Measurements from ENCODE around the gene METTL24.
"Not testable (repeated sequence)": the region's sequence is repeated elsewhere in the genome, so short reads cannot be mapped to it uniquely, and the experiment has no call there.

Gene METTL24

DNA sequence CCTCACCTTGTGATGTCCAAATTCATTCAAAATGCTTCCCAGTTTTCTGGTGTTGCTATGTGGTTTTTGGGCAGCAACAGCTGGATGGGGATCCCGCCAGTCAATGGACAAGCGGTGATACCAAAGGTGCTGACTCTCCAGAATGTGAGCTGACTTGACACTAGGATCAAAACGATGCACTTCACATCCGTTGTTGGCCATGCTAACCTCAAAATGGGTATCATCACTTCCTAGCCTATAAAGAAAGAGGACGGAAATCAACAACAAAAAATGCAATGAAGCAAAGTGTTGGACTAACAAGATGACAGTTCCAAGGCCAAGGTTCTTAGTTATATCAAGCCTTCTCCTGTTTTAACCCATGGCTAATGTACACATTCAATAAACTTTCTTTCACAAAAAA lies 59.2 kb downstream of the METTL24 start:
- H3K4me1 ChIP-seq (ENCODE audit: control insufficient read depth, insufficient read depth, low read length): no peaks in the 10 kb centered on the region
- H3K4me3 ChIP-seq (ENCODE audit: low read length): no peak overlapping the region
- H3K9ac ChIP-seq (ENCODE audit: low read length): no peak overlapping the region
- no peaks in the 10 kb centered on the region for H3K36me3 ChIP-seq (ENCODE audit: control insufficient read depth, insufficient read depth, low read length)
- no peaks in the 10 kb centered on the region for H3K9me3 ChIP-seq (ENCODE audit: control insufficient read depth, low read length)
- no peaks in the 10 kb centered on the region for H3K27me3 ChIP-seq (ENCODE audit: control insufficient read depth, insufficient read depth, low read length)

DNA sequence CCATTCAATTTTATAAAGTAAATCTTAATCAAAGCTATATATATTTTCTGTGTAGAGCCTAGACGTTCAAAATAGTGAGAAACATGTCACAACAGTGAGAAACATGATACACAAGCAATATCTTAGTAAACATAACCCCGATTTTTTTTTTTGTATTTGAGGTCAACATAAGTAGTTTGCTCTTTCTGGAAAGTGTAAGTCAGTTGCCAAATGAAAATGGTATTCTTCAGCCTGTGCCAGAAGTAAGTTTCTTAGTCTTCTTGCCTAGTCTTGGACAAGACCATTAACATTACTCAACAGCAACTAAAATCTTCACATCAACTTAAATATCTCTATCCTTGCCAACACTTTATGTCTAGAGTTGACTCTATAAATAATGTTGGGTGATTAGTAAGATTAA lies 59.7 kb downstream of the METTL24 start:
- no peaks in the 10 kb centered on the region for H3K4me1 ChIP-seq (ENCODE audit: control insufficient read depth, insufficient read depth, low read length)
- no peak overlapping the region for H3K9ac ChIP-seq (ENCODE audit: low read length)

DNA sequence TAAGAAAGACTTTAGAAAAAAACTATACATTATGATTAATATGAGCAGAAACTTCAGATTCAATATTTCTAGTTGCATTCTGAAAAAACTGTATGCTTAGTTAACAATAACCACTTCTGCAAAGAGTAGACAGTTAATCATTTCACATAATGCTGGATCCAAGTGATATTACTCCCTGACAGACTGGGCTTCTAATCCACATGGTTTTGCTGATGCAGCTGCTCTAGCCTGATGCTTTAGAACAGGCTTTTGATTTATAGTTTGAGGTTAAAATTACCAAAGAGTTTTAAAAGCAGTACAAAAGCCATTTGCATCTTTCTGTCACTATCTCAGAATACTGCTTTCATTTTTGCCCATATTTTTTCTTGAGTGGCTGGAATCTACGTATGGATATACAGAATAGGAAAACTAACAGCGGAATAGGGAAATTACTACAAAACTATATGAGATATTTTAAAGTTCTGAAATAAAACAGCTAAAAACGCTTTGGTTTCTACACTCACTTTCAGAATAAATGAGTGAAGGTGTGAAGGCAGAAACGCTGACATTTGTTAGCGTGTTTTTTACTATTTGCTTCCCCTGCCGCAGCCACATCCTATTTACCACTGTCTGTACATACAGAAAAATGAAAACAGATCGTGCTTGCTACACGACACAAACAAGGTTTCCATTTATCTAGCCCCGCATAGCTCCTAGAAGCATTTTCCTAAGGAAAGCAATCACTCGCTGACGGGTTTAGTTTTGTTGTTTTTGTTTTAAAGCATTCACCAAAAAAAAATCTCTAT lies 61.7 kb downstream of the METTL24 start:
- Histone ChIP-seq H3K9ac (ENCODE audit: low read length) (no peak overlapping the region), H3K4me1 (ENCODE audit: control insufficient read depth, insufficient read depth, low read length) (no peaks in the 10 kb centered on the region), H3K36me3 (ENCODE audit: control insufficient read depth, insufficient read depth, low read length) (no peaks in the 10 kb centered on the region), H3K4me3 (ENCODE audit: low read length) (no peak overlapping the region), H3K9me3 (ENCODE audit: control insufficient read depth, low read length) (no peaks in the 10 kb centered on the region), H3K27me3 (ENCODE audit: control insufficient read depth, insufficient read depth, low read length) (no peaks in the 10 kb centered on the region)

More for the DNA sequence above, 59.7 kb downstream of the METTL24 start:
- Histone ChIP-seq H3K9me3 (ENCODE audit: control insufficient read depth, low read length) (no peaks in the 10 kb centered on the region), H3K4me3 (ENCODE audit: low read length) (no peak overlapping the region), H3K27me3 (ENCODE audit: control insufficient read depth, insufficient read depth, low read length) (no peaks in the 10 kb centered on the region), H3K36me3 (ENCODE audit: control insufficient read depth, insufficient read depth, low read length) (no peaks in the 10 kb centered on the region)

DNA sequence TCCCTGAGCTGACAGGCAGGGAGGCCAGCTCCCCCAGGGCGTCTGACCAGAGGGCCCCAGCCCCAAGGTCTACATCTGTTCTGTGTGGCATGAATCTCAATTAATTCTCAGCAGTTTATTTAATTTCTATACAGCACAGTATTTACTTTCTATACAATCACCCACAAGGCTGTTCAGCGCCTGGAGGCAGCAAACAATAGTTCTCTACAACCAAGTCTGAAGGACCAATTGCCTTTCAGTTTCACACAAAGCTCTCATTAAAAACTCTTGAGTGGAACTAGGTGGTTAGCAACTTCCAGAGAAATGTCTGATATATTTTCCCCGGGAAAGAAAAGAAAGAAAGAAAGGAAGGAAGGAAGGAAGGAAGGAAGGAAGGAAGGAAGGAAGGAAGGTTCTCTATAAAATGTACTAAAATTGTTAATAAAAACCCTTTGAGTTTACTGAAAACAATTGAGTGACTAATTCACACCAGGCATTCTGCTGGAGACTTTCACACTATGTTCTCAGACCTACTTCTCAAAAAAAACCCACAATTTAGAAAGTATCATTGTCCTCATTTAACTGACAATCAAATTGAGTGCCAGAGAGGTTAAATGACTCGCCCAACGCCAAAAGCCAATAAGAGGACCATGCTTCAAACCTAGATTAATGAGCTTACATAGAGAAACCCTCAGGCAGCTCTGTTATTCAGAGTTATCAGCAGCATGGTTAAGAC lies 62.5 kb downstream of the METTL24 start:
- Histone ChIP-seq H3K36me3 (ENCODE audit: control insufficient read depth, insufficient read depth, low read length) (no peaks in the 10 kb centered on the region), H3K27me3 (ENCODE audit: control insufficient read depth, insufficient read depth, low read length) (no peaks in the 10 kb centered on the region), H3K9me3 (ENCODE audit: control insufficient read depth, low read length) (no peaks in the 10 kb centered on the region), H3K4me3 (ENCODE audit: low read length) (no peak overlapping the region), H3K9ac (ENCODE audit: low read length) (no peak overlapping the region), H3K4me1 (ENCODE audit: control insufficient read depth, insufficient read depth, low read length) (no peaks in the 10 kb centered on the region)

DNA sequence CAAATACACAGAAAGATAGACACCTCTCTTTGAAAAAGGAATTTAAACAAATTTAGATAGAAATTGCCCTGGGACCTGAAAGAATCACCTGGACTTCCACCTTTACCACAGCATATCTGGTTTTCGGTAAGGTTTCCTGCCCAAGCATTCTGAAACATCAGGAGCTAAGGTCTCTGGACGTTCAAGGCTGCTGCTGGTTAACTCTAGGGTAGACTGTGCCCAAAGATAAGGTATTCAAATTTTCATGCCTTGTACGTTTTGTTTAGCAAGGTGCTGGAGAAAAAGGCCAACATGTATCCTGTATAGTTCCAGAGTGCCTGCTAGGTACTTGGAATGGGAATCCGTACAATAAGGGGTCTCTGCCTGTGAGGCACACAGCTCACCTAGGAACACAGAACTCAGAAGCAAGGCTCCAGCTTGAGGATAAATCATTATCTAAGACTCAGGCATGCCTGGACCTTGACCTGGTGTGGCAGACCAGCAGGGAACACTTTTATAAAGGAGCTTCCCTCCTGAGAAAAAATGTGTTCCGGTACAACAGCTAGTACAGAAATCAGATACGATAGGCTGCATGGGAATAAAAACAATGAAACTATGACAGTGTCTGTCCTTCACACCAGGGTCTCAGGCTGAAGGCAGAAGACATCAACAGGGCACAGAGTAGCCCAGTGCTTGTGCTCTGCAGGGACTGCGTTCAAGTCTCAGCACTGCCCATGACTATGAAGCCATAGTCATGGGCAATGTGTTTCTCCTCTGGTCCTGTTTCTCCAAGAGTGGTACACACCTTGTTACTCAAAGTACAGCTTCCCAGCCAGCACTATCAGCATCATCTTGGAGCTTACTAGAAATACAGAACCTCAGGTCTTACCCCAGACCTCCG lies 70.4 kb downstream of the METTL24 start:
- Histone ChIP-seq H3K4me3 (ENCODE audit: low read length) (no peak overlapping the region), H3K9me3 (ENCODE audit: control insufficient read depth, low read length) (no peaks in the 10 kb centered on the region), H3K36me3 (ENCODE audit: control insufficient read depth, insufficient read depth, low read length) (no peaks in the 10 kb centered on the region)

DNA sequence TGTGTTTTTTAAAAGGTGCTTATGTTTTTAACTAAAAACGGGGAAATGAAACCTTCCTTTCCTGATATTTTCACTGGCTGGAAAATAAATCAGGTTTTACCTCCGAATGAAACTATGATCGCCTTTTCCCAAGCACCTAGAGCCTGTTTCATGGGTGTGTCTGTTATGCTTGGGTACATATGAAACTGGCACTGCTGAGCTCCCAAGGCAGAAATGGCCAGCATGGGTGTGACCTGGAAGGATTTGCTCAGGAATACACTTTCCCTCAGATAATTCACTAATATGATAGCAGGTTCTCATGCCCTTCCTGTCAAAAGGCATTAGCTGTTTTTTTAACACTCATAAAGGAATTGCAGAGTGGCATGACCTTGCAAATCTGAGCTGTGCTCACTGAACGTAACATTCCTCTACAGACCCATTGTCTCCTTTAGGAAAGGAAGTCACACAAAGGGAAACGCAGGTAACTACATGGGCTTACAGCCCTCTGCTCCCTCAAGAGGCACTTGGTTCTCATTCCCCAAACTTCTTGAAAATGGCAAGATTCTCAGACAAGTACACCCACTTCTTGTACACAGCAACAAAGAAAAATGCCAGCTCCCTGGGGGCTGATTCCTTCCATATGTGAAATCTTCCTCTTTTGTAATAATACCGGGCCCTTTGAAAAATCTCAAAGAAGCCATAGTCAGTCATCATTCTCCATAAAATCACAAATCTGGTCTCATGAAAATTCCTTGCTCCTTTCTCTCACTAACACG lies 72.7 kb downstream of the METTL24 start:
- no peak overlapping the region for H3K4me3 ChIP-seq (ENCODE audit: low read length)
- H3K4me1 ChIP-seq (ENCODE audit: control insufficient read depth, insufficient read depth, low read length): peaks cover 24% of the 10 kb centered on the region
- no peaks in the 10 kb centered on the region for H3K27me3 ChIP-seq (ENCODE audit: control insufficient read depth, insufficient read depth, low read length)
- H3K9ac ChIP-seq (ENCODE audit: low read length): peak overlapping the region; percentile 46
- H3K36me3 ChIP-seq (ENCODE audit: control insufficient read depth, insufficient read depth, low read length): no peaks in the 10 kb centered on the region
- H3K9me3 ChIP-seq (ENCODE audit: control insufficient read depth, low read length): no peaks in the 10 kb centered on the region

More for the DNA sequence above, 70.4 kb downstream of the METTL24 start:
- Histone ChIP-seq H3K27me3 (ENCODE audit: control insufficient read depth, insufficient read depth, low read length) (no peaks in the 10 kb centered on the region), H3K4me1 (ENCODE audit: control insufficient read depth, insufficient read depth, low read length) (peaks cover 24% of the 10 kb centered on the region), H3K9ac (ENCODE audit: low read length) (no peak overlapping the region)

DNA sequence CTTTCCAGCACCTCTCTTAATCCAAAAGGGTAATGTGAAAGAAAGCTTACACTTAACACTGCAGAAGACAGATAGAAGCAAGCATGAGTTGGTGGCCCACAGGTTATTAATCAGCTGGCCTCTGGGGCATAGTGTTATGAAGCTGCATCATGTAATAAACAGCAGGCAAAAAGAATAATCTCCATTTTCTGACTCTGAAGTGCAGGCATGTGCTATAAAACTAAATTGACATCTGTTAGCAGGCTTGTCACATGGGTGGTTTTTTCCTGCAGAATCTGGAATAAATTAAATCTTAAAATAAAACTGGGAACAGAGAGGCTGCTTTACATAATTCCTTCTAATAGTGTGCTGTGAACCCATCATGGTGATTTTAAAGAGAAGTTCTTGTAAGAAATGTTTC lies 73.3 kb downstream of the METTL24 start:
- no peaks in the 10 kb centered on the region for H3K36me3 ChIP-seq (ENCODE audit: control insufficient read depth, insufficient read depth, low read length)
- no peaks in the 10 kb centered on the region for H3K27me3 ChIP-seq (ENCODE audit: control insufficient read depth, insufficient read depth, low read length)
- peak overlapping the region; percentile 46 for H3K9ac ChIP-seq (ENCODE audit: low read length)
- peaks cover 24% of the 10 kb centered on the region for H3K4me1 ChIP-seq (ENCODE audit: control insufficient read depth, insufficient read depth, low read length)
- H3K4me3 ChIP-seq (ENCODE audit: low read length): no peak overlapping the region
- no peaks in the 10 kb centered on the region for H3K9me3 ChIP-seq (ENCODE audit: control insufficient read depth, low read length)

DNA sequence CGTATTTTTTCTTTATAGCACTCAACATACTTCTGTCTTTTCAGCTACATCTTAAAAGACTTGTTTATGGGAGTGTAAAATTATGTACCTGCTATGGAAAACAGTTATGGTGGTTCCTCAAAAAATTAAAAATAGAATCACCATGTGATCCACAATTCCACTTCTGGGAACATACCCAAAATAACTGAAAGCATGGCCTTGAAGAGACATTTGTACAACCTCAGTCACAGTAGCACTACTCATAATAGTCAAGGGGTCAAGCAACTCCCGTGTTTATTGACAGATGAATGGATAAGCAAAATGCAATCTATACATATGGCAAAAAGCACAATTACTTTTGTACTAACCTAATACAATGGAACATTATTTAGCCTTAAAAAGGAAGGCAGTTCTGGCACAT lies 74.5 kb downstream of the METTL24 start:
- Histone ChIP-seq H3K9me3 (ENCODE audit: control insufficient read depth, low read length) (no peaks in the 10 kb centered on the region), H3K9ac (ENCODE audit: low read length) (no peak overlapping the region), H3K27me3 (ENCODE audit: control insufficient read depth, insufficient read depth, low read length) (no peaks in the 10 kb centered on the region), H3K4me1 (ENCODE audit: control insufficient read depth, insufficient read depth, low read length) (peaks cover 24% of the 10 kb centered on the region), H3K36me3 (ENCODE audit: control insufficient read depth, insufficient read depth, low read length) (no peaks in the 10 kb centered on the region), H3K4me3 (ENCODE audit: low read length) (no peak overlapping the region)

DNA sequence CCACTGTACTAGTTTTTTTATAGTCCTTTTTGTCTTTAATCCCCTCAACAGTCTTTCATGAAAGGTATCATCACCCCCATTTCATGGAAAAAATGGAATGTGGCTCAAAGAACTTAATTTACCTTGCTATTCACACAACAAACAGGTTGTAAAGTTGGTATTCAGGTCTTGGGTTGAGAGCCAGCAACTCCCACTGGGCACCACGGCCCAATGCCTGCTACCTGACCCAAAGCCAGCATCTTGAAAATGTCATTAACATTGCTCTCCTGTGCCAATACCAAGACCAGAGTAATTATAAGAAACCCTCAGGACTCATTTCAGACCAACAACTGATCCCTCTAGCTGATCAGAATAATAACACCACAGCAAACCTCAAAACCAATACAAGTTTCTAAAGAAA lies 75.7 kb downstream of the METTL24 start:
- Histone ChIP-seq H3K27me3 (ENCODE audit: control insufficient read depth, insufficient read depth, low read length) (no peaks in the 10 kb centered on the region), H3K4me1 (ENCODE audit: control insufficient read depth, insufficient read depth, low read length) (peaks cover 22% of the 10 kb centered on the region), H3K36me3 (ENCODE audit: control insufficient read depth, insufficient read depth, low read length) (no peaks in the 10 kb centered on the region), H3K9me3 (ENCODE audit: control insufficient read depth, low read length) (no peaks in the 10 kb centered on the region), H3K4me3 (ENCODE audit: low read length) (no peak overlapping the region), H3K9ac (ENCODE audit: low read length) (no peak overlapping the region)

DNA sequence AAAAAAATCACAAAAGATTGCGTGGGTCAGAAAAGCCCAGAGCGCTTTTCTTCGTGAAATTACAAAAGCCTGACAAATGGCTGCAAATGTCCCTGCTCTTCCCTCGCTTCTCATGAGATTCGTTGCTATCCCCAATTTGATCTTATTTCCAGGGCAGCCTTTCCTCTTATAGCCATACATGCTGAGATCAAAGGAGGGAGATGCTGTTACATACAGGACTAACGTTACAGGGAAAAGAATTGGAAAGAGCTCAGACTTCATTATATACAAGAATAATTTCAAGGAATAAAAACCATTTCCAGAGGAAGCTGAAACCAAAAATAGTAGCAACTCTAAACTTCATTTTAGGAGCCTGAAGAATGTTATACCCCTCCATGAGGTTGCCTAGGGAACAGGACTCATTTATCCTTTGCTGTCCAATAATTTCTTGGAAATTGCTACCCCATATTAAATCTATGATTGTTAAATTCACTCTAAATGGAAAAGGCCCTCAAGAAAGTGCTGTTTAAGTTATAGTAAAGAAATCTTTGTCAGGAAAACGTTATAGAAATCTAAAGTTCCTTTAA lies 81.0 kb downstream of the METTL24 start:
- no peak overlapping the region for H3K9ac ChIP-seq (ENCODE audit: low read length)
- H3K4me3 ChIP-seq (ENCODE audit: low read length): no peak overlapping the region
- H3K9me3 ChIP-seq (ENCODE audit: control insufficient read depth, low read length): no peaks in the 10 kb centered on the region
- H3K36me3 ChIP-seq (ENCODE audit: control insufficient read depth, insufficient read depth, low read length): no peaks in the 10 kb centered on the region
- H3K27me3 ChIP-seq (ENCODE audit: control insufficient read depth, insufficient read depth, low read length): no peaks in the 10 kb centered on the region
- H3K4me1 ChIP-seq (ENCODE audit: control insufficient read depth, insufficient read depth, low read length): no peaks in the 10 kb centered on the region

DNA sequence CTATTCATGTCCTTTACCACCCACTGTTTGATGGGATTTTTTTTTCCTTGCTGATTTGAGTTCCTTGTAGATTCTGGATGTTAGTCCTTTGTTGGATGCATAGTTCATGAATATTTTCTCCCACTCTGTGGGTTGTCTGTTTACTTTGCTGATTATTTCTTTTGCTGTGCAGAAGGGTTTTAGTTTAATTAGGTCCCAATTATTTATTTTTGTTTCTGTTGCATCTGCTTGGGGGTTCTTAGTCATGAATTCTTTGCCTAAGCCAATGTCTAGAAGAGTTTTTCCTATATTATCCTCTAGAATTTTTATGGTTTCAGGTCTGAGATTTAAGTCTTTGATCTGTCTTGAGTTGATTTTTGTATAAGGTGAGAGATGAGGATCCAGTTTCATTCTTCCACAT lies 85.4 kb downstream of the METTL24 start:
- H3K4me1 ChIP-seq (ENCODE audit: control insufficient read depth, insufficient read depth, low read length); H3K9ac ChIP-seq (ENCODE audit: low read length); H3K9me3 ChIP-seq (ENCODE audit: control insufficient read depth, low read length); H3K4me3 ChIP-seq (ENCODE audit: low read length); H3K27me3 ChIP-seq (ENCODE audit: control insufficient read depth, insufficient read depth, low read length); H3K36me3 ChIP-seq (ENCODE audit: control insufficient read depth, insufficient read depth, low read length): not testable (repeated sequence)
